MM.1S (cell line): ENCODE measurements around the gene SLC35F1.

Source experiments
- DNase-seq: peaks from one replicate; pipeline ENCODE4 v3.0.0-alpha.2; 2015
- H2AFZ ChIP-seq: fragments of 300-600 bp; sonication (generic); 2 replicates; pipeline ENCODE4 v1.6.0; 2016; ENCODE audit warnings: antibody characterized with exemption, low read length
- H3F3A ChIP-seq: fragments of 300-600 bp; sonication (generic); 2 replicates; pipeline ENCODE4 v1.6.1; 2016; ENCODE audit warnings: mild to moderate bottlenecking, antibody characterized with exemption, low read length, moderate library complexity, mixed read lengths; ENCODE audit not compliant: insufficient read depth
- H3K27ac ChIP-seq: fragments of 300-600 bp; sonication (generic); 2 replicates; pipeline ENCODE4 v1.5.1; 2016; ENCODE audit warnings: mild to moderate bottlenecking, low read length
- H3K27me3 ChIP-seq: fragments of 300-600 bp; sonication (generic); replicated peaks from 2 replicates; pipeline ENCODE4 v1.6.0; 2016; ENCODE audit warnings: low read length; ENCODE audit not compliant: insufficient read depth
- H3K36me3 ChIP-seq: fragments of 300-600 bp; sonication (generic); replicated peaks from 2 replicates; pipeline ENCODE4 v1.6.1; 2016; ENCODE audit warnings: mild to moderate bottlenecking, low read length, mixed read lengths; ENCODE audit not compliant: insufficient read depth
- H3K4me1 ChIP-seq: fragments of 300-600 bp; sonication (generic); 2 replicates; pipeline ENCODE4 v1.6.1; 2016; ENCODE audit warnings: low read length, mixed read lengths
- H3K4me2 ChIP-seq: fragments of 300-600 bp; sonication (generic); 2 replicates; pipeline ENCODE4 v1.6.0; 2016; ENCODE audit warnings: low read depth, low read length
- H3K4me3 ChIP-seq: fragments of 300-600 bp; sonication (generic); 2 replicates; pipeline ENCODE4 v1.5.1; 2016; ENCODE audit warnings: low read length, mixed read lengths
- H3K79me2 ChIP-seq: fragments of 300-600 bp; sonication (generic); 2 replicates; pipeline ENCODE4 v1.6.1; 2016; ENCODE audit warnings: mixed run types, low read length, mixed read lengths
- H3K9ac ChIP-seq: fragments of 300-600 bp; sonication (generic); 2 replicates; pipeline ENCODE4 v1.6.1; 2016; ENCODE audit warnings: low read length, mixed read lengths
- H3K9me2 ChIP-seq: fragments of 300-600 bp; sonication (generic); replicated peaks from 2 replicates; pipeline ENCODE4 v1.6.1; 2016; ENCODE audit warnings: mild to moderate bottlenecking, low read length, mixed read lengths; ENCODE audit not compliant: insufficient read depth
- H3K9me3 ChIP-seq: fragments of 300-600 bp; sonication (generic); replicated peaks from 2 replicates; pipeline ENCODE4 v1.6.1; 2016; ENCODE audit warnings: mild to moderate bottlenecking, low read length, mixed read lengths; ENCODE audit not compliant: insufficient read depth
- H4K20me1 ChIP-seq: fragments of 300-600 bp; sonication (generic); 2 replicates; pipeline ENCODE4 v1.6.1; 2016; ENCODE audit warnings: mild to moderate bottlenecking, low read length, moderate library complexity, mixed read lengths; ENCODE audit not compliant: insufficient read depth
- CTCF ChIP-seq: fragments of 300-600 bp; sonication (generic); IDR thresholded peaks from 2 replicates; pipeline ENCODE4 v1.5.1; 2016; ENCODE audit warnings: antibody characterized with exemption, low read length, mixed read lengths
- EZH2 ChIP-seq: fragments of 300-600 bp; sonication (generic); optimal IDR thresholded peaks from 2 replicates; pipeline ENCODE3; 2017; ENCODE audit warnings: low read depth, mild to moderate bottlenecking, antibody characterized with exemption, low read length, mixed read lengths
- EZH2phosphoT487 ChIP-seq: fragments of 300-600 bp; sonication (generic); IDR thresholded peaks from 2 replicates; pipeline ENCODE4 v1.6.1; 2018; ENCODE audit warnings: antibody characterized with exemption, low read length

SLC35F1 gene

GRCh38 chr6:118203545-118203944 is 296.5 kb downstream of the SLC35F1 start:
- Histone ChIP-seq H3K36me3 (no peaks in the 10 kb centered on the region), H3K27ac (no peak overlapping the region), H3K9me2 (no peaks in the 10 kb centered on the region), H3K9ac (no peak overlapping the region), H3K4me1 (no peaks in the 10 kb centered on the region), H3K4me3 (no peak overlapping the region), H3K9me3 (no peaks in the 10 kb centered on the region), H4K20me1 (no peaks in the 10 kb centered on the region), H3F3A (no peaks in the 10 kb centered on the region), H3K27me3 (no peaks in the 10 kb centered on the region), H3K4me2 (no peak overlapping the region), H3K79me2 (no peaks in the 10 kb centered on the region), H2AFZ (no peak overlapping the region)
- no peak for DNase-seq
- no peak for TF ChIP-seq EZH2
- TF ChIP-seq EZH2phosphoT487, result no peak
- no peak for TF ChIP-seq CTCF

- Histone ChIP-seq H3K9me3 (no peaks in the 10 kb centered on the region), H3K4me1 (no peaks in the 10 kb centered on the region), H3K4me3 (no peak overlapping the region), H3K79me2 (no peaks in the 10 kb centered on the region), H3K9ac (no peak overlapping the region), H4K20me1 (no peaks in the 10 kb centered on the region), H3F3A (no peaks in the 10 kb centered on the region), H3K4me2 (no peak overlapping the region), H2AFZ (no peak overlapping the region), H3K27me3 (no peaks in the 10 kb centered on the region), H3K9me2 (no peaks in the 10 kb centered on the region), H3K27ac (no peak overlapping the region), H3K36me3 (no peaks in the 10 kb centered on the region)
- no peak for TF ChIP-seq CTCF
- DNase-seq, result no peak
Observed at GRCh38 chr6:118206221-118206620, 299.2 kb downstream of the SLC35F1 start.

- no peak overlapping the region for H3K4me3 ChIP-seq
- no peaks in the 10 kb centered on the region for H4K20me1 ChIP-seq
- H2AFZ ChIP-seq, result no peak overlapping the region
- H3F3A ChIP-seq, result no peaks in the 10 kb centered on the region
- no peaks in the 10 kb centered on the region for H3K36me3 ChIP-seq
- H3K4me1 ChIP-seq, result no peaks in the 10 kb centered on the region
- H3K79me2 ChIP-seq, result no peaks in the 10 kb centered on the region
- no peak overlapping the region for H3K9ac ChIP-seq
- no peaks in the 10 kb centered on the region for H3K9me3 ChIP-seq
- no peaks in the 10 kb centered on the region for H3K9me2 ChIP-seq
- TF ChIP-seq EZH2phosphoT487, result no peak
- TF ChIP-seq EZH2, result no peak
- no peak for TF ChIP-seq CTCF
- H3K27ac ChIP-seq, result no peak overlapping the region
- H3K4me2 ChIP-seq, result no peak overlapping the region
- no peaks in the 10 kb centered on the region for H3K27me3 ChIP-seq
- no peak for DNase-seq
Observed at GRCh38 chr6:118207947-118208346, 300.9 kb downstream of the SLC35F1 start.
